Cardiac fibroblast (primary cell): ENCODE results near the gene GGACT.
"Not testable (repeated sequence)": the region's sequence is repeated elsewhere in the genome, so short reads cannot be mapped to it uniquely, and the experiment has no call there.

Experiments
- DNase-seq, 2 donors: peaks; one replicate each; pipeline versions ENCODE4 v3.0.0 to v3.0.0-alpha.2; 2010; ENCODE audit warnings: low read depth in 2 of 2
- H3K4me3 ChIP-seq, 2 donors: replicated peaks in 1 of 2; 1 replicate in 1 of 2; 2 replicates in 1 of 2; pipeline ENCODE4 v1.5.1; 2011; ENCODE audit warnings: low read depth in 2 of 2, low read length in 2 of 2, mild to moderate bottlenecking in 2 of 2, moderate library complexity in 1 of 2
- CTCF ChIP-seq: IDR thresholded peaks from one replicate; pipeline ENCODE4 v1.5.1; 2011; ENCODE audit warnings: low read depth, mild to moderate bottlenecking, low read length, inconsistent platforms

GGACT gene

GRCh38 chr13:100528353-100528752 lies 60.2 kb downstream of the GGACT start:
- DNase-seq = no peak
- TF ChIP-seq CTCF = no peak
- H3K4me3 ChIP-seq = no peak overlapping the region

- no peak overlapping the region for H3K4me3 ChIP-seq
- DNase-seq = no peak
- TF ChIP-seq CTCF = no peak
These were observed 60.9 kb downstream of the GGACT start for GRCh38 chr13:100527644-100528043.

GRCh38 chr13:100526318-100527000 lies 62.1 kb downstream of the GGACT start:
- no peak overlapping the region for H3K4me3 ChIP-seq
- no peak for TF ChIP-seq CTCF
- DNase-seq = no peak

GRCh38 chr13:100525453-100526317 lies 62.9 kb downstream of the GGACT start:
- DNase-seq = no peak
- no peak for TF ChIP-seq CTCF
- no peak overlapping the region for H3K4me3 ChIP-seq

GRCh38 chr13:100524688-100525087 lies 63.9 kb downstream of the GGACT start:
- DNase-seq, H3K4me3 ChIP-seq: not testable (repeated sequence)

GRCh38 chr13:100523981-100524386 lies 64.6 kb downstream of the GGACT start:
- no peak for DNase-seq
- TF ChIP-seq CTCF = no peak
- no peak overlapping the region for H3K4me3 ChIP-seq

- no peak for TF ChIP-seq CTCF
- no peak overlapping the region for H3K4me3 ChIP-seq
- DNase-seq = no peak
These were observed 65.2 kb downstream of the GGACT start for GRCh38 chr13:100523411-100523810.
